GM12874 (cell line): ENCODE results near the gene CMTM7.

Source experiments
- TF ChIP-seq, protein P1 (sequence below): IDR thresholded peaks from 2 replicates; pipeline ENCODE4 v1.5.1; 2011; ENCODE audit warnings: low read depth, mild to moderate bottlenecking, control low read depth, low read length, moderate library complexity; ENCODE audit not compliant: insufficient read depth

Gene CMTM7

DNA sequence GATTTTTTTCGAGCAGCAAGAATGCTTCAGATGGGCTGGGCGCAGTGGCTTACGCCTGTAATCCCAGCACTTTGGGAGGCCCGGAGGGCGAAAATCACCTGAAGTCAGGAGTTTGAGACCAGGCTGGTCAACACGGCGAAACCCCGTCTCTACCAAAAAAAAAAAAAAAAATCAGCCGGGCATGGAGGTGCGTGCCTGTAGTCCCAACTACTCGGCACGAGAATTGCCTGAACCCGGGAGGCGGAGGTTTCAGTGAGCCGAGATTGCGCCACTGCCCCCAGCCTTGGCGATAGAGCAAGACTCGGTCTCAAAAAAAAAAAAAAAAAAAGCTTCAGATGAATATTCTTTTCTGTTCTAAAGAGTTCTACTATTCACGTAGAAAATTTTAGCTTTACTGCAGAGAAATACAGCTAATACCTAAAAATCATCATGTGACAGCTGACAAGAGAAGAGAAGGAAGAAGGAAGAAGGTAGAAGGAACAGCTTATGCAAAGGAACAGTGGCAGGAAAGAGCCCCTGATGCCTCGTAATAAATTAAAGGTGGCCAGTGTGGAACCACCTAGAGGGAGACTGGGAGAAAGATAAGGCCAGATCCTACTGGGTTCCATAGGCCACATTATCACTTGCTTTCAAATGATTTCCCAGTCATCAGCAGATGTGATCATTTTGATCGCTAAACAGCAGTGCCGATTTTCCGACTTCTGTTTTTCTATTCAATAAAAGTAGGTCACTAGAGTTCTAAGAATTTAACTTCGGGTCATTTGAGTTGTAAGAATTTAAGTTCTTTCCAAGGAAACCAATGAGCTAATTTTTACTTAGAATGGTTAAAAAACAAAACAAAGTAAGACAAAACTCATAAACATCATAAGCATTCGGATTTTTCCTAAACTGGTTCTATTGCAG lies 109.5 kb downstream of the CMTM7 start:
- TF ChIP-seq, protein P1, sequence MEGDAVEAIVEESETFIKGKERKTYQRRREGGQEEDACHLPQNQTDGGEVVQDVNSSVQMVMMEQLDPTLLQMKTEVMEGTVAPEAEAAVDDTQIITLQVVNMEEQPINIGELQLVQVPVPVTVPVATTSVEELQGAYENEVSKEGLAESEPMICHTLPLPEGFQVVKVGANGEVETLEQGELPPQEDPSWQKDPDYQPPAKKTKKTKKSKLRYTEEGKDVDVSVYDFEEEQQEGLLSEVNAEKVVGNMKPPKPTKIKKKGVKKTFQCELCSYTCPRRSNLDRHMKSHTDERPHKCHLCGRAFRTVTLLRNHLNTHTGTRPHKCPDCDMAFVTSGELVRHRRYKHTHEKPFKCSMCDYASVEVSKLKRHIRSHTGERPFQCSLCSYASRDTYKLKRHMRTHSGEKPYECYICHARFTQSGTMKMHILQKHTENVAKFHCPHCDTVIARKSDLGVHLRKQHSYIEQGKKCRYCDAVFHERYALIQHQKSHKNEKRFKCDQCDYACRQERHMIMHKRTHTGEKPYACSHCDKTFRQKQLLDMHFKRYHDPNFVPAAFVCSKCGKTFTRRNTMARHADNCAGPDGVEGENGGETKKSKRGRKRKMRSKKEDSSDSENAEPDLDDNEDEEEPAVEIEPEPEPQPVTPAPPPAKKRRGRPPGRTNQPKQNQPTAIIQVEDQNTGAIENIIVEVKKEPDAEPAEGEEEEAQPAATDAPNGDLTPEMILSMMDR: no peak

DNA sequence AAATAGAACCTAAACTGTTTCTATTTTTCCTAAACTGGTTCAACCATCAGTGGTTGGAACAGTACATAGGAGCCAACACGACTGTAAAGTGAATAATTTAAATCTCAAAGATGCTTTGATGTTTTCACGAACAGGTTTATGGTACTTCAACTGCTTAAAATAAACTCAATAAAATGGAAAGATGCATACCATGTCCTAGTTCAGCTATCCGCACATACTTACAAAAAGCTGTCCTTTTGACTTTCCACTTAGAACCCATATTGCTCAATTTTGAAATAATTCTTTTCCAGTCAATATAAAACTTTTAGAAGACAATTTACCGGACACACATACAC lies 110.1 kb downstream of the CMTM7 start:
- TF ChIP-seq, protein P1: no peak

DNA sequence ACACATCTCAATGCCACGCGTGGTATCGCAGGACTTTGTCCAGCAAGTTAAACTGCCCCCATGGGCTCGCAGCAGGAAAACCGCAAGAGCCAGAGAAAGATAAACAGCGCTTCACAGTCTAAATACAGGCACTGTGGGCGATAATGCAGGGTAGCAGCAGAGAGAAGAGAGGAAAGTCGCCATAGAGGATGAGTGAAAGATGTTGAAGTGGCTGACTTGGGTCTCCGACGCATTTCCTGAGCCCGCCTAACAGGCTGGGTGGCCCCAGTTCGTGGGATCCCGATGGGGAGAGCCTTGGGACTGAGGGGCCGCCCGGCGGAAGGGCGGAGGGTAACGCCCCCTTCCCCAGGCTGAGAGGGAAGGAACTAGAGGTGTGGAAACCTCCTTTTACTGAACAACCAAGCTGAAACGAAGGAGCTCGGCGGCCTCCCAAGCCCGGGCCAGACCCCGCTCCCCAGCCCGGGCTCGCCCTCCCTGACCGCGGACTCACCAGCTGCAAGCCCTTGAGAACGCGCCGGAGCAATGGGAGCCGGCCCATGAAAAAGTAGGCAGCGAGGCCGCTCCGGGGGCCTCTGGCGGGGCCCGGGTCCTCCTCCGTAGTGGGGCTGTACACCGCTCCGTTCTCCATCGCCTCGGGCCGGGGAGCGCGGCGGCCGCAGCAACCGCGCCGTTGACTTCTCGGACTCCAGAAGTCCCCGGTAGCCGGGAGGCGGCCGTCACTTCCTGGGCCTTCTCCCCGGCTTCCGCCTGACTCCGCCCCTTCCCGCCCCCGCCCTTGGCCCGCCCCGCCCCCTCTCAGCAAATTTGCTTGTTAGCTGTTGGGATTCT lies 110.7 kb downstream of the CMTM7 start, which contains the start of gene CMTM6:
TSS of gene CMTM6 (minus strand) at position 735 of the 828 bp plus-strand sequence. CDS start at position 628, 107 bp downstream.
- TF ChIP-seq, protein P1: no peak

DNA sequence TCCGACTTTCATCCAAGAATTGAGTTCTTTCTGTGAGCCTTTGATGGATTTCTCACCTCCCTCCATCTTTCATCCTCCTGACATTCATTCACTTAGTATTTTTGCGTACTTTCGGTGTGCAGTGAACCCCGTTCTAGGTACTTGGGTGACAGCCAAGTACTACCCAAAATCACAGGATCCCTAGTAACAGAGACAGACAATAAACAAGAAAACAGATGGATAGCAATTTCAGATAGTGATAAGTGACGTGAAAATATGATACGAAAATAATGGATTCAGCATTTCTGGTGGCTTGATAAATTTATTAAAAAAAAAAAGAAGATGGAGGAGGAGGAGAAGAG lies 111.3 kb downstream of the CMTM7 start:
- TF ChIP-seq, protein P1: no peak
